Neural crest cell (in vitro differentiated cells): ENCODE results near the gene ASF1A. TPM values are rescaled to one million over a fixed set of nuclear protein-coding genes. Genes with fewer than 3 reads are reported as not detected.

Source experiments
- DNase-seq: peaks from one replicate; pipeline ENCODE4 v3.0.0; 2021; ENCODE audit warnings: low read depth, mixed read lengths, low spot score
- H3K27ac Mint-ChIP-seq: one replicate; pipeline ENCODE4 v1.8.0; 2021; ENCODE audit warnings: mild to moderate bottlenecking, mixed read lengths; ENCODE audit not compliant: unreplicated experiment
- H3K27me3 Mint-ChIP-seq: 2 replicates; pipeline ENCODE4 v1.8.0; 2021; ENCODE audit warnings: low read depth, mild to moderate bottlenecking, mixed read lengths
- H3K36me3 Mint-ChIP-seq: 2 replicates; pipeline ENCODE4 v1.8.0; 2021; ENCODE audit warnings: low read depth, mild to moderate bottlenecking, mixed read lengths
- H3K4me1 Mint-ChIP-seq: 2 replicates; pipeline ENCODE4 v1.8.0; 2021; ENCODE audit warnings: mixed read lengths
- H3K4me3 Mint-ChIP-seq: one replicate; pipeline ENCODE4 v1.8.0; 2021; ENCODE audit warnings: mild to moderate bottlenecking, mixed read lengths
- H3K9me3 Mint-ChIP-seq: 2 replicates; pipeline ENCODE4 v1.8.0; 2021; ENCODE audit warnings: mixed read lengths
- total RNA-seq: library from RNA; stranded (reverse); gene quantifications from 2 replicates; pipeline ENCODE4 v1.2.1, GENCODE V29; 2021
- TF ChIP-seq, protein P1 (sequence below): fragments of 200-600 bp; sonication (generic); conservative IDR thresholded peaks from 2 replicates; pipeline ENCODE4 v1.5.0; 2021; ENCODE audit warnings: antibody characterized with exemption, mild to moderate bottlenecking

The ASF1A gene
- total RNA-seq, 1 donor from 2014 or later: 39.6 TPM

DNA sequence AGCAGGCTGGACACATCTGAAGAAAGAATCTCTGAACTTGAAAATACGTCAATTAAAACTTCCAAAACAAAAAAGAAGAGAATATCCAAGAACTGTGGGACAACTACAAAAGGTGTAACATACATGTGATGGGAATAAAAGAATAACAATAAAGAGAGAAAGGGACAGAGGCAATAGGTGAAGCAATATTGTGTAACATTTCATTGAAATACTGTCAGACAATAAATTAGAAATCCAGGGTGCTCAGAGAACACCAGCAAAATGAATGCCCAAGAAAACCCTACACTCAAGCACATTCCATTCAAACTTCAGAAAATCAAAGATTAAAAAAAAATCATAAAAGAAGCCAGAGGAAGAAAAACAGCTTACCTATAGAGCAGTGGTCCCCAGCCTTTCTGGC, 33.6 kb upstream of the ASF1A start:
- Mint-ChIP-seq H3K27me3 (no peaks in the 10 kb centered on the region), H3K36me3 (peaks cover 13% of the 10 kb centered on the region), H3K4me1 (no peaks in the 10 kb centered on the region), H3K9me3 (peaks cover 4% of the 10 kb centered on the region), H3K4me3 (no peak overlapping the region), H3K27ac (no peak overlapping the region)
- no peak for DNase-seq
- TF ChIP-seq, protein P1, sequence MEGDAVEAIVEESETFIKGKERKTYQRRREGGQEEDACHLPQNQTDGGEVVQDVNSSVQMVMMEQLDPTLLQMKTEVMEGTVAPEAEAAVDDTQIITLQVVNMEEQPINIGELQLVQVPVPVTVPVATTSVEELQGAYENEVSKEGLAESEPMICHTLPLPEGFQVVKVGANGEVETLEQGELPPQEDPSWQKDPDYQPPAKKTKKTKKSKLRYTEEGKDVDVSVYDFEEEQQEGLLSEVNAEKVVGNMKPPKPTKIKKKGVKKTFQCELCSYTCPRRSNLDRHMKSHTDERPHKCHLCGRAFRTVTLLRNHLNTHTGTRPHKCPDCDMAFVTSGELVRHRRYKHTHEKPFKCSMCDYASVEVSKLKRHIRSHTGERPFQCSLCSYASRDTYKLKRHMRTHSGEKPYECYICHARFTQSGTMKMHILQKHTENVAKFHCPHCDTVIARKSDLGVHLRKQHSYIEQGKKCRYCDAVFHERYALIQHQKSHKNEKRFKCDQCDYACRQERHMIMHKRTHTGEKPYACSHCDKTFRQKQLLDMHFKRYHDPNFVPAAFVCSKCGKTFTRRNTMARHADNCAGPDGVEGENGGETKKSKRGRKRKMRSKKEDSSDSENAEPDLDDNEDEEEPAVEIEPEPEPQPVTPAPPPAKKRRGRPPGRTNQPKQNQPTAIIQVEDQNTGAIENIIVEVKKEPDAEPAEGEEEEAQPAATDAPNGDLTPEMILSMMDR: no peak

DNA sequence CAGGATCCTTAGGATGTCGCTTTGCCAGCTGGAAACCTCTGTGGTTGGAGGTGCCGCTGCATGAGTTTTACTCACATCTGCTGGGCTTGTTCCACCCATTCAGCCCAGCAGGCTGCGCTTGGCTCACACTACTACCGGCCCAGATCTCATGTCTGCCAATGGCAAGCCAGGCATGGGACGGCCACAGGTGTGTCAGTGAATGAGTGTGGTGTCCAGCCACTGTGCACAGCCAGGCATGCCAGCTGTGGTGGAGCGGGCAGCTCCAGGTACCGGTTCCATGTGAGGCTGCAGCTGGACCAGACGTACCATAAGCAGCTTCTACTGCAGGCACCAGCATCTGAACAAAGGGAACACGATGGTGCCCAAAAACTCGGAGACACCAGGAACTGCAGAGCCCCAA, 33.1 kb upstream of the ASF1A start:
- H3K4me3 Mint-ChIP-seq: no peak overlapping the region
- TF ChIP-seq, protein P1: no peak
- H3K4me1 Mint-ChIP-seq: no peaks in the 10 kb centered on the region
- H3K27ac Mint-ChIP-seq: no peak overlapping the region
- H3K36me3 Mint-ChIP-seq: peaks cover 13% of the 10 kb centered on the region
- DNase-seq: no peak
- peaks cover 4% of the 10 kb centered on the region for H3K9me3 Mint-ChIP-seq
- H3K27me3 Mint-ChIP-seq: no peaks in the 10 kb centered on the region

DNA sequence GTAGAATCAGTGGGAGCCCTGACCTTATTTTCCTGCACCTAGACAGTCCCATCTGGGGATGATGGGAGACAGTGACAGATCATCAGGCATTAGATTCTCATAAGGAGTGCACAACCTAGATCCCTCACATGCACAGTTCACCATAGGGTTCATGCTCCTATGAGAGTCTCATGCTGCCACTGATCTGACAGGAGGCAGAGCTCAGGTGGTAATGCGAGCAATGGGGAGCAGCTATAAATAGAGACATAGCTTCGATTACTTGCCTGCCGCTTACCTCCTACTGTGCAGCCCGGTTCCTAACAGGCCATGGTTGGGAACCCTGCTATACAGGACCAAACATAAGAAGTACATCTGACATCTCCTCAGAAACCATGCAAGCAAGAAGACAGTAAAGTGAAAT, 31.5 kb upstream of the ASF1A start:
- Mint-ChIP-seq H3K36me3 (peaks cover 23% of the 10 kb centered on the region), H3K4me1 (no peaks in the 10 kb centered on the region), H3K4me3 (no peak overlapping the region), H3K27me3 (no peaks in the 10 kb centered on the region), H3K9me3 (peaks cover 15% of the 10 kb centered on the region), H3K27ac (no peak overlapping the region)
- no peak for DNase-seq
- TF ChIP-seq, protein P1: no peak

DNA sequence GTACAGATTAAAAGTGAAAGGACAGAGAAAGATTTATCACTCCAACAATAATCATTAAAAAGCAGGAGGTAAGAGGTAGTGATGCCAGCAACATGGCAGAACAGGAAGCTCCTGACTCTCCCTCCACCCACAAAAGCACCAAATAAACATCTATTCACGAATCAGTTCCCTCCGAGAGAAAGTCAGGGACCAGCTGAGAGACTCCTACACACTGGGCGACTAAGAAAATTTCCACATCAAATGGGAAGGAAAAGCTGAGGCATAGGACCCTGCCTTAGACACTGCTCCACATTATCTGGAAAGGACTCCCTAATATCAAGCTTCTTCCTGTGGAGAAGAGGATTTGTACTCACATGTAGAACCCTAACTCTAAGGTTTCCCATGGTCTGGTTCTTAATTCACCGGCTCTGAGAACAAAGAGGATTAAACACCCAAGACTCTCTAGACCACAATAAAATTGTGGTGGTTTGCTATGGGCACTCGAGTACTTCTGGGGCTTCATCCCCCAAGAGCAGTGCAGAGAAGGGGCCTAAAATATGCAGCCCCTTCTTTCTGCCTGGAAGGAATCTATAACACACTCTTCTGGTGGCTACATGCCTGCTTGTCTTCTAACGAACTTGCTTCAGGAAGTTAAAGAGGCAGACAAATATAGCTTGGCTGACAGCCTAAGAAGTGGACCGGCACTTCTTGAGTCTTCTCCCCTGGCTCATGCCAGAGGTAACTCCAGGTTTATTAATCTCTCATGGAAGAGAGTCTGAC, 29.4 kb upstream of the ASF1A start:
- TF ChIP-seq, protein P1: no peak
- Mint-ChIP-seq H3K9me3 (peaks cover 15% of the 10 kb centered on the region), H3K27ac (no peak overlapping the region), H3K4me3 (no peak overlapping the region), H3K4me1 (no peaks in the 10 kb centered on the region), H3K36me3 (peaks cover 29% of the 10 kb centered on the region), H3K27me3 (no peaks in the 10 kb centered on the region)
- no peak for DNase-seq

DNA sequence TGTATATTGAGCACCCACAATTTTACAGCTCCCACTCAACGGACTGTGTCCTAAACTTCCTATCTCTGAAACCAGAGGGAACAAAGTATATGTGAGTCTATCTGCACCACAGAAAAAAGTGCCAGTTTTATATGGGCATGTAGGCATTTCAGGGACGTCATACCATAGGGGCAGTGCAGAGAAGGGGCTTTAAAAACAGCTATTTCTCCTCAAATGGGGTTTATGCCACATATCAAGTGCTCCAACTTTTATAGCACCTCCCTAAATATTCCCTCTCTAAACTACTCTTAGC, 28.9 kb upstream of the ASF1A start:
- no peak overlapping the region for H3K4me3 Mint-ChIP-seq
- no peak for DNase-seq
- H3K4me1 Mint-ChIP-seq: no peaks in the 10 kb centered on the region

More for the DNA sequence above, 28.9 kb upstream of the ASF1A start:
- H3K27ac Mint-ChIP-seq: peak overlapping the region; percentile 39
- peaks cover 32% of the 10 kb centered on the region for H3K36me3 Mint-ChIP-seq
- H3K27me3 Mint-ChIP-seq: no peaks in the 10 kb centered on the region
- TF ChIP-seq, protein P1: no peak
- peaks cover 19% of the 10 kb centered on the region for H3K9me3 Mint-ChIP-seq
